ENCODE data around the gene IL12RB2. TPM values are rescaled to one million over a fixed set of nuclear protein-coding genes. Genes with fewer than 3 reads are reported as not detected.

The IL12RB2 gene
- total RNA-seq, 1 donor from 2014 or later: 1.3 TPM

GRCh38 chr1:67382292-67382691 lies 74.6 kb downstream of the IL12RB2 start:
- Histone ChIP-seq H3K9me3 (no peaks in the 10 kb centered on the region), H3K27me3 (ENCODE audit: low read depth) (no peaks in the 10 kb centered on the region), H3K27ac (no peak overlapping the region), H3K36me3 (no peaks in the 10 kb centered on the region), H3K4me3 (no peak overlapping the region), H3K4me1 (no peaks in the 10 kb centered on the region)
- ATAC-seq (no peak), DNase-seq (no peak)
- intact Hi-C loops (cut with DNase I): no loop called here
- TF ChIP-seq CTCF (IDR thresholded peaks at IDR 0.05): no peak

DNA sequence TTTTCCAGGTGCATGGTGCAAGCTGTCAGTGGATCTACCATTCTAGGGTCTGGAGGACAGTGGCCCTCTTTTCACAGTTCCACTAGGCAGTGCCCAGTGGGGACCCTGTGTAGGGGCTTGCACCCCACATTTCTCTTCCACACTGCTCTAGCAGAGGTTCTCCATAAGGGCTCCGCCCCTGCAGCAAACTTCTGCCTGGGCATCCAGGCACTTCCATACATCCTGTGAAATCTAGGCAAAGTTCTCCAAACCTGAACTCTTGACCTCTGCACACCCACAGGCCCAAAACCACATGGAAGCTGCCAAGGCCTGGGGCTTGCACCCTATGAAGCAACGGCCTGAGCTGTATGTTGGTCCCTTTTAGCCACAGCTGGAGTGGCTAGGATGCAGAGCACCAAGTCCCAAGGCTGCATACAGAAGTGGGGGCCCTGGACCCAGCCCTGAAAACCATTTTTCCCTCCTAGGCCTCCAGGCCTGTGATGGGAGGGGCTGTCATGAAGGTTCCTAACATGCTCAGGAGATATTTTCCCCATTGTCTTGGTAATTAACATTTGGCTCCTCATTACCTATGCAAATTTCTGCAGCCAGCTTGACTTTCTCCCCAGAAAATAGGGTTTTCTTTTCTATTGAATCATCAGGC lies 76.4 kb downstream of the IL12RB2 start:
- no peaks in the 10 kb centered on the region for H3K9me3 ChIP-seq
- no peak overlapping the region for H3K27ac ChIP-seq
- no peak for TF ChIP-seq CTCF (IDR thresholded peaks at IDR 0.05)
- H3K36me3 ChIP-seq: no peaks in the 10 kb centered on the region
- H3K27me3 ChIP-seq (ENCODE audit: low read depth): no peaks in the 10 kb centered on the region
- intact Hi-C loops (cut with DNase I): no loop called here
- no peak for DNase-seq
- no peak for ATAC-seq
- no peak overlapping the region for H3K4me3 ChIP-seq
- no peaks in the 10 kb centered on the region for H3K4me1 ChIP-seq

- Histone ChIP-seq H3K36me3 (no peaks in the 10 kb centered on the region), H3K27me3 (ENCODE audit: low read depth) (no peaks in the 10 kb centered on the region), H3K27ac (no peak overlapping the region), H3K4me1 (no peaks in the 10 kb centered on the region), H3K9me3 (no peaks in the 10 kb centered on the region), H3K4me3 (no peak overlapping the region)
- TF ChIP-seq CTCF (IDR thresholded peaks at IDR 0.05): no peak
- DNase-seq (no peak), ATAC-seq (no peak)
- intact Hi-C loops (cut with DNase I): no loop called here
Observed at GRCh38 chr1:67390041-67390887, 82.6 kb downstream of the IL12RB2 start.

GRCh38 chr1:67393240-67393639 lies 85.6 kb downstream of the IL12RB2 start:
- intact Hi-C loops (cut with DNase I): no loop called here
- Histone ChIP-seq H3K27me3 (ENCODE audit: low read depth) (no peaks in the 10 kb centered on the region), H3K27ac (no peak overlapping the region), H3K4me3 (no peak overlapping the region), H3K4me1 (no peaks in the 10 kb centered on the region), H3K9me3 (no peaks in the 10 kb centered on the region), H3K36me3 (no peaks in the 10 kb centered on the region)
- DNase-seq (no peak), ATAC-seq (peak; percentile 51 to 65)
- TF ChIP-seq CTCF (IDR thresholded peaks at IDR 0.05): no peak

GRCh38 chr1:67393737-67394136 lies 86.1 kb downstream of the IL12RB2 start:
- intact Hi-C loops (cut with DNase I): no loop called here
- Histone ChIP-seq H3K4me1 (no peaks in the 10 kb centered on the region), H3K36me3 (no peaks in the 10 kb centered on the region), H3K4me3 (no peak overlapping the region), H3K9me3 (no peaks in the 10 kb centered on the region), H3K27ac (no peak overlapping the region), H3K27me3 (ENCODE audit: low read depth) (no peaks in the 10 kb centered on the region)
- ATAC-seq (no peak), DNase-seq (no peak)
- TF ChIP-seq CTCF (IDR thresholded peaks at IDR 0.05): no peak
